Mesendoderm (in vitro differentiated cells): Measurements from ENCODE around the gene KRTAP29-1.

ENCODE experiments used
- DNase-seq: peaks from one replicate; pipeline ENCODE4 v3.0.0; 2013
- H2AK5ac ChIP-seq: 2 replicates; pipeline ENCODE4 v1.6.1; 2013; ENCODE audit warnings: low read length, inconsistent platforms
- H2BK120ac ChIP-seq: 2 replicates; pipeline ENCODE4 v1.6.1; 2013; ENCODE audit warnings: low read depth, mild to moderate bottlenecking, low read length, moderate library complexity, mixed read lengths
- H2BK15ac ChIP-seq: replicated peaks from 2 replicates; pipeline ENCODE4 v1.6.1; 2013; ENCODE audit warnings: low read depth, mild to moderate bottlenecking, moderate library complexity
- H2BK5ac ChIP-seq: 2 replicates; pipeline ENCODE4 v1.6.1; 2013; ENCODE audit warnings: low read length, inconsistent platforms
- H3K18ac ChIP-seq: 2 replicates; pipeline ENCODE4 v1.6.1; 2013; ENCODE audit warnings: mild to moderate bottlenecking, low read length, mixed read lengths
- H3K23ac ChIP-seq: one replicate; pipeline ENCODE4 v1.6.1; 2013; ENCODE audit warnings: low read length
- H3K27ac ChIP-seq: 2 replicates; pipeline ENCODE4 v1.5.1; 2013; ENCODE audit warnings: low read depth, mild to moderate bottlenecking, inconsistent platforms, low read length, moderate library complexity
- H3K27me3 ChIP-seq: 2 replicates; pipeline ENCODE4 v1.6.1; 2013; ENCODE audit warnings: low read length, control low read depth, mild to moderate bottlenecking, inconsistent platforms; ENCODE audit not compliant: insufficient read depth, poor library complexity
- H3K36me3 ChIP-seq: 2 replicates; pipeline ENCODE4 v1.6.1; 2013; ENCODE audit warnings: low read length, inconsistent platforms; ENCODE audit not compliant: control insufficient read depth, insufficient read depth
- H3K4ac ChIP-seq: one replicate; pipeline ENCODE4 v1.6.1; 2013; ENCODE audit warnings: low read depth, mild to moderate bottlenecking, low read length, moderate library complexity
- H3K4me1 ChIP-seq: 2 replicates; pipeline ENCODE4 v1.6.1; 2013; ENCODE audit warnings: low read depth, low read length, inconsistent platforms; ENCODE audit not compliant: control insufficient read depth
- H3K4me2 ChIP-seq: 2 replicates; pipeline ENCODE4 v1.6.1; 2013; ENCODE audit warnings: low read length
- H3K4me3 ChIP-seq: 2 replicates; pipeline ENCODE4 v1.5.1; 2013; ENCODE audit warnings: mild to moderate bottlenecking, low read length
- H3K56ac ChIP-seq: one replicate; pipeline ENCODE4 v1.6.1; 2013; ENCODE audit warnings: low read length
- H3K79me1 ChIP-seq: 2 replicates; pipeline ENCODE4 v1.6.1; 2013; ENCODE audit warnings: low read length, inconsistent platforms
- H3K79me2 ChIP-seq: 2 replicates; pipeline ENCODE4 v1.6.1; 2013; ENCODE audit warnings: mild to moderate bottlenecking, low read length; ENCODE audit not compliant: control insufficient read depth, insufficient read depth
- H3K9ac ChIP-seq: 2 replicates; pipeline ENCODE4 v1.6.1; 2013; ENCODE audit warnings: low read length, inconsistent platforms
- H4K5ac ChIP-seq: one replicate; pipeline ENCODE4 v1.6.1; 2013; ENCODE audit warnings: low read length
- H4K8ac ChIP-seq: one replicate; pipeline ENCODE4 v1.6.1; 2013; ENCODE audit warnings: low read depth, mild to moderate bottlenecking, control low read depth, low read length, moderate library complexity
- WGBS: extraction: QIAGEN DNeasy Blood & Tissue Kit; methylation state at CpG from one replicate; pipeline ENCODE4 v1.1.7; 2013; ENCODE audit warnings: low lambda C conversion rate, missing lambda C conversion rate; ENCODE audit not compliant: insufficient coverage; ENCODE audit errors: extremely low coverage; 5-methylcytosine and 5-hydroxymethylcytosine counted together

KRTAP29-1 gene

GRCh38 chr17:41338961-41339485 lies 36.4 kb upstream of the KRTAP29-1 start:
- H3K4me1 ChIP-seq: no peaks in the 10 kb centered on the region
- H3K79me2 ChIP-seq: no peaks in the 10 kb centered on the region
- no peak overlapping the region for H2BK5ac ChIP-seq
- no peak overlapping the region for H3K18ac ChIP-seq
- H3K9ac ChIP-seq: no peak overlapping the region
- no peaks in the 10 kb centered on the region for H3K36me3 ChIP-seq
- WGBS: no CpG with 5 or more reads among the region's 5 CpGs
- H3K4ac ChIP-seq: no peak overlapping the region
- H2AK5ac ChIP-seq: no peak overlapping the region
- no peaks in the 10 kb centered on the region for H3K27me3 ChIP-seq
- no peak overlapping the region for H2BK15ac ChIP-seq
- H3K56ac ChIP-seq: no peak overlapping the region
- no peak overlapping the region for H3K27ac ChIP-seq
- H3K23ac ChIP-seq: no peak overlapping the region
- H3K4me3 ChIP-seq: no peak overlapping the region
- no peak overlapping the region for H4K8ac ChIP-seq
- H2BK120ac ChIP-seq: no peak overlapping the region
- H3K79me1 ChIP-seq: no peaks in the 10 kb centered on the region
- no peak for DNase-seq
- H4K5ac ChIP-seq: no peak overlapping the region
- no peak overlapping the region for H3K4me2 ChIP-seq

GRCh38 chr17:41335747-41336146 lies 33.1 kb upstream of the KRTAP29-1 start:
- DNase-seq: no peak
- H3K9ac ChIP-seq: no peak overlapping the region

GRCh38 chr17:41334385-41335305 lies 32.0 kb upstream of the KRTAP29-1 start:
- peak; percentile 86 for DNase-seq
- H3K4me3 ChIP-seq: no peak overlapping the region
- H4K5ac ChIP-seq: no peak overlapping the region

More at GRCh38 chr17:41335747-41336146, 33.1 kb upstream of the KRTAP29-1 start:
- Histone ChIP-seq H3K56ac (no peak overlapping the region), H2BK15ac (no peak overlapping the region), H3K79me1 (no peaks in the 10 kb centered on the region), H3K4ac (no peak overlapping the region), H3K27me3 (no peaks in the 10 kb centered on the region), H4K8ac (no peak overlapping the region), H3K36me3 (no peaks in the 10 kb centered on the region), H3K79me2 (no peaks in the 10 kb centered on the region), H3K4me2 (no peak overlapping the region), H2BK5ac (no peak overlapping the region), H3K4me3 (no peak overlapping the region), H3K18ac (no peak overlapping the region), H3K23ac (no peak overlapping the region), H3K27ac (no peak overlapping the region), H3K4me1 (peaks cover 2% of the 10 kb centered on the region), H2BK120ac (no peak overlapping the region), H4K5ac (no peak overlapping the region), H2AK5ac (no peak overlapping the region)
- no CpG with 5 or more reads among the region's 1 CpG for WGBS

GRCh38 chr17:41333836-41334235 lies 31.2 kb upstream of the KRTAP29-1 start:
- H3K36me3 ChIP-seq: no peaks in the 10 kb centered on the region
- no peak overlapping the region for H2AK5ac ChIP-seq
- H3K9ac ChIP-seq: no peak overlapping the region
- no peaks in the 10 kb centered on the region for H3K79me1 ChIP-seq
- no peak overlapping the region for H3K4me2 ChIP-seq
- H3K18ac ChIP-seq: no peak overlapping the region
- H3K27ac ChIP-seq: no peak overlapping the region
- peaks cover 2% of the 10 kb centered on the region for H3K4me1 ChIP-seq
- no peaks in the 10 kb centered on the region for H3K27me3 ChIP-seq
- no peak overlapping the region for H2BK15ac ChIP-seq
- no peak overlapping the region for H3K23ac ChIP-seq
- H2BK5ac ChIP-seq: peak overlapping the region; percentile 81
- H3K79me2 ChIP-seq: no peaks in the 10 kb centered on the region
- DNase-seq: no peak
- H4K8ac ChIP-seq: no peak overlapping the region
- H4K5ac ChIP-seq: peak overlapping the region; percentile 50
- no peak overlapping the region for H2BK120ac ChIP-seq
- no peak overlapping the region for H3K4ac ChIP-seq
- no CpG with 5 or more reads among the region's 3 CpGs for WGBS
- no peak overlapping the region for H3K4me3 ChIP-seq
- H3K56ac ChIP-seq: peak overlapping the region; percentile 50

More at GRCh38 chr17:41334385-41335305, 32.0 kb upstream of the KRTAP29-1 start:
- H3K23ac ChIP-seq: no peak overlapping the region
- H3K79me2 ChIP-seq: no peaks in the 10 kb centered on the region
- H3K27ac ChIP-seq: no peak overlapping the region
- H2AK5ac ChIP-seq: no peak overlapping the region
- H3K79me1 ChIP-seq: no peaks in the 10 kb centered on the region
- no peak overlapping the region for H3K18ac ChIP-seq
- H3K9ac ChIP-seq: no peak overlapping the region
- WGBS: no CpG with 5 or more reads among the region's 6 CpGs
- H3K4me1 ChIP-seq: peaks cover 2% of the 10 kb centered on the region
- peak overlapping the region; percentile 1 for H3K56ac ChIP-seq
- no peaks in the 10 kb centered on the region for H3K36me3 ChIP-seq
- H3K4ac ChIP-seq: no peak overlapping the region
- H3K4me2 ChIP-seq: no peak overlapping the region
- H2BK15ac ChIP-seq: no peak overlapping the region
- no peak overlapping the region for H4K8ac ChIP-seq
- H3K27me3 ChIP-seq: no peaks in the 10 kb centered on the region
- H2BK5ac ChIP-seq: no peak overlapping the region
- H2BK120ac ChIP-seq: no peak overlapping the region

- no peak overlapping the region for H3K23ac ChIP-seq
- no peak overlapping the region for H3K27ac ChIP-seq
- H3K18ac ChIP-seq: no peak overlapping the region
- peak overlapping the region; percentile 10 for H3K4ac ChIP-seq
- H4K5ac ChIP-seq: no peak overlapping the region
- no peak overlapping the region for H3K56ac ChIP-seq
- H3K79me1 ChIP-seq: no peaks in the 10 kb centered on the region
- peaks cover 2% of the 10 kb centered on the region for H3K4me1 ChIP-seq
- H2BK15ac ChIP-seq: no peak overlapping the region
- H3K4me2 ChIP-seq: no peak overlapping the region
- no peaks in the 10 kb centered on the region for H3K27me3 ChIP-seq
- no peak overlapping the region for H3K4me3 ChIP-seq
- no peaks in the 10 kb centered on the region for H3K36me3 ChIP-seq
- no peak for DNase-seq
- H2BK5ac ChIP-seq: no peak overlapping the region
- H3K79me2 ChIP-seq: no peaks in the 10 kb centered on the region
- no peak overlapping the region for H4K8ac ChIP-seq
- H2AK5ac ChIP-seq: no peak overlapping the region
- WGBS: no CpG with 5 or more reads among the region's 5 CpGs
- no peak overlapping the region for H2BK120ac ChIP-seq
- no peak overlapping the region for H3K9ac ChIP-seq
These were observed 30.4 kb upstream of the KRTAP29-1 start for GRCh38 chr17:41333098-41333497.
